Measurements from ENCODE around the gene SLC7A11.
"Not testable (repeated sequence)": the region's sequence is repeated elsewhere in the genome, so short reads cannot be mapped to it uniquely, and the experiment has no call there.

The SLC7A11 gene

GRCh38 chr4:138243369-138243768 lies 1.2 kb upstream of the SLC7A11 start:
- no peak for DNase-seq (ENCODE audit: low read depth in 1 of 2, low spot score in 1 of 2)

GRCh38 chr4:138242834-138243156 lies 646 bp upstream of the SLC7A11 start:
- no peak for DNase-seq (ENCODE audit: low read depth in 1 of 2, low spot score in 1 of 2)

GRCh38 chr4:138241281-138242075 lies 671 bp downstream of the SLC7A11 start:
- no peak for DNase-seq (ENCODE audit: low read depth in 1 of 2, low spot score in 1 of 2)

- DNase-seq (ENCODE audit: low read depth in 1 of 2, low spot score in 1 of 2): no peak
Measured at GRCh38 chr4:138239491-138239890, 2.7 kb downstream of the SLC7A11 start.

- DNase-seq (ENCODE audit: low read depth in 1 of 2, low spot score in 1 of 2): no peak
Measured at GRCh38 chr4:138238521-138239292, 3.4 kb downstream of the SLC7A11 start.

- DNase-seq (ENCODE audit: low read depth in 1 of 2, low spot score in 1 of 2): not testable (repeated sequence)
Measured at GRCh38 chr4:138237132-138237531, 5.0 kb downstream of the SLC7A11 start.

GRCh38 chr4:138236037-138236436 lies 6.1 kb downstream of the SLC7A11 start:
- DNase-seq (ENCODE audit: low read depth in 1 of 2, low spot score in 1 of 2): no peak

- no peak for DNase-seq (ENCODE audit: low read depth in 1 of 2, low spot score in 1 of 2)
Measured at GRCh38 chr4:138235419-138235952, 6.7 kb downstream of the SLC7A11 start.

- no peak for DNase-seq (ENCODE audit: low read depth in 1 of 2, low spot score in 1 of 2)
Measured at GRCh38 chr4:138234248-138234647, 7.9 kb downstream of the SLC7A11 start.

- no peak for DNase-seq (ENCODE audit: low read depth in 1 of 2, low spot score in 1 of 2)
Measured at GRCh38 chr4:138233313-138234034, 8.7 kb downstream of the SLC7A11 start.

- no peak for DNase-seq (ENCODE audit: low read depth in 1 of 2, low spot score in 1 of 2)
Measured at GRCh38 chr4:138232364-138232763, 9.8 kb downstream of the SLC7A11 start.

- no peak for DNase-seq (ENCODE audit: low read depth in 1 of 2, low spot score in 1 of 2)
Measured at GRCh38 chr4:138230048-138230447, 12.1 kb downstream of the SLC7A11 start.

GRCh38 chr4:138229160-138229559 lies 13.0 kb downstream of the SLC7A11 start:
- no peak for DNase-seq (ENCODE audit: low read depth in 1 of 2, low spot score in 1 of 2)

- DNase-seq (ENCODE audit: low read depth in 1 of 2, low spot score in 1 of 2): no peak
Measured at GRCh38 chr4:138226351-138226750, 15.8 kb downstream of the SLC7A11 start.

GRCh38 chr4:138225477-138225876 lies 16.7 kb downstream of the SLC7A11 start:
- no peak for DNase-seq (ENCODE audit: low read depth in 1 of 2, low spot score in 1 of 2)

GRCh38 chr4:138224614-138225013 lies 17.5 kb downstream of the SLC7A11 start:
- no peak for DNase-seq (ENCODE audit: low read depth in 1 of 2, low spot score in 1 of 2)

- no peak for DNase-seq (ENCODE audit: low read depth in 1 of 2, low spot score in 1 of 2)
Measured at GRCh38 chr4:138223231-138223910, 18.8 kb downstream of the SLC7A11 start.

- no peak for DNase-seq (ENCODE audit: low read depth in 1 of 2, low spot score in 1 of 2)
Measured at GRCh38 chr4:138222046-138222445, 20.1 kb downstream of the SLC7A11 start.

- DNase-seq (ENCODE audit: low read depth in 1 of 2, low spot score in 1 of 2): no peak
Measured at GRCh38 chr4:138218976-138219375, 23.2 kb downstream of the SLC7A11 start.

GRCh38 chr4:138217567-138217966 lies 24.6 kb downstream of the SLC7A11 start:
- DNase-seq (ENCODE audit: low read depth in 1 of 2, low spot score in 1 of 2): no peak

- no peak for DNase-seq (ENCODE audit: low read depth in 1 of 2, low spot score in 1 of 2)
Measured at GRCh38 chr4:138216272-138216867, 25.8 kb downstream of the SLC7A11 start.

Measured in stimulated activated CD4-positive, alpha-beta T cell treated with anti-CD3 and anti-CD28 coated beads, Interleukin-15, amount 100 ng/mL, for 1 hour (primary cell).